Type B pancreatic cell (in vitro differentiated cells): ENCODE data around the gene CHST10. TPM values are rescaled to one million over a fixed set of nuclear protein-coding genes. Genes with fewer than 3 reads are reported as not detected.

Experiments
- DNase-seq: peaks from one replicate; pipeline ENCODE4 v3.0.0; 2021; ENCODE audit warnings: mixed read lengths; ENCODE audit not compliant: unreplicated experiment; ENCODE audit errors: extremely low spot score
- H3K27ac Mint-ChIP-seq: 2 replicates; pipeline ENCODE4 v1.8.0; 2021; ENCODE audit warnings: mild to moderate bottlenecking, mixed read lengths
- H3K27me3 Mint-ChIP-seq: 2 replicates; pipeline ENCODE4 v1.8.0; 2021; ENCODE audit warnings: mixed read lengths
- H3K36me3 Mint-ChIP-seq: 2 replicates; pipeline ENCODE4 v1.8.0; 2021; ENCODE audit warnings: mixed read lengths
- H3K4me1 Mint-ChIP-seq: one replicate; pipeline ENCODE4 v1.8.0; 2021; ENCODE audit warnings: mixed read lengths; ENCODE audit not compliant: unreplicated experiment
- H3K4me3 Mint-ChIP-seq: 2 replicates; pipeline ENCODE4 v1.8.0; 2021; ENCODE audit warnings: mild to moderate bottlenecking, mixed read lengths
- H3K9me3 Mint-ChIP-seq: 2 replicates; pipeline ENCODE4 v1.8.0; 2021; ENCODE audit warnings: mixed read lengths
- total RNA-seq: library from RNA; stranded (reverse); gene quantifications from 2 replicates; pipeline ENCODE4 v1.2.1, GENCODE V29; 2021; ENCODE audit warnings: low replicate concordance
- TF ChIP-seq, protein P1 (sequence below): fragments of 200-600 bp; sonication (generic); conservative IDR thresholded peaks from 2 replicates; pipeline ENCODE4 v1.5.0; 2021; ENCODE audit warnings: antibody characterized with exemption, mild to moderate bottlenecking

CHST10 gene
- total RNA-seq, 1 donor from 2014 or later: 26.9 TPM

DNA sequence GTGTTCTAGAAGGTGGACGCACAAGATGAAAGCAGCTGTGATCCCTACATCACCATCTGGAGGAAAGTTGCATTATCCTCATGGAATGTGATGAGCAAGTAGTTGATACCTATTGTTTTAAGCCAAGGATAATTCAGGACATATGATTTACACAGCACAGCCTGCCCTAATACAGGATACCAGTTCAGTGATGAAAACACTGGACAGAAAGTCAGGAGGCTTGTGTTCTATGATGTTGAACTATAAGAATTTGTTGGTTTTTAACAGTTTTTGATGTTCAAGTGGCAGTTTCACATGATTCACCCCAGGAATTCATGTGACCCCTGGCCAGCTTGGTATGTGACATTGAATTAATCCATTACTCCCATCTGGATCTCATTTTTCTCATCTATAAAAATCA, 6.2 kb upstream of the CHST10 start:
- no peak for DNase-seq
- TF ChIP-seq, protein P1, sequence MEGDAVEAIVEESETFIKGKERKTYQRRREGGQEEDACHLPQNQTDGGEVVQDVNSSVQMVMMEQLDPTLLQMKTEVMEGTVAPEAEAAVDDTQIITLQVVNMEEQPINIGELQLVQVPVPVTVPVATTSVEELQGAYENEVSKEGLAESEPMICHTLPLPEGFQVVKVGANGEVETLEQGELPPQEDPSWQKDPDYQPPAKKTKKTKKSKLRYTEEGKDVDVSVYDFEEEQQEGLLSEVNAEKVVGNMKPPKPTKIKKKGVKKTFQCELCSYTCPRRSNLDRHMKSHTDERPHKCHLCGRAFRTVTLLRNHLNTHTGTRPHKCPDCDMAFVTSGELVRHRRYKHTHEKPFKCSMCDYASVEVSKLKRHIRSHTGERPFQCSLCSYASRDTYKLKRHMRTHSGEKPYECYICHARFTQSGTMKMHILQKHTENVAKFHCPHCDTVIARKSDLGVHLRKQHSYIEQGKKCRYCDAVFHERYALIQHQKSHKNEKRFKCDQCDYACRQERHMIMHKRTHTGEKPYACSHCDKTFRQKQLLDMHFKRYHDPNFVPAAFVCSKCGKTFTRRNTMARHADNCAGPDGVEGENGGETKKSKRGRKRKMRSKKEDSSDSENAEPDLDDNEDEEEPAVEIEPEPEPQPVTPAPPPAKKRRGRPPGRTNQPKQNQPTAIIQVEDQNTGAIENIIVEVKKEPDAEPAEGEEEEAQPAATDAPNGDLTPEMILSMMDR: no peak
- no peak overlapping the region for H3K27ac Mint-ChIP-seq
- H3K36me3 Mint-ChIP-seq: no peaks in the 10 kb centered on the region
- H3K27me3 Mint-ChIP-seq: peaks cover 18% of the 10 kb centered on the region
- no peaks in the 10 kb centered on the region for H3K4me1 Mint-ChIP-seq
- no peak overlapping the region for H3K4me3 Mint-ChIP-seq
- no peaks in the 10 kb centered on the region for H3K9me3 Mint-ChIP-seq

DNA sequence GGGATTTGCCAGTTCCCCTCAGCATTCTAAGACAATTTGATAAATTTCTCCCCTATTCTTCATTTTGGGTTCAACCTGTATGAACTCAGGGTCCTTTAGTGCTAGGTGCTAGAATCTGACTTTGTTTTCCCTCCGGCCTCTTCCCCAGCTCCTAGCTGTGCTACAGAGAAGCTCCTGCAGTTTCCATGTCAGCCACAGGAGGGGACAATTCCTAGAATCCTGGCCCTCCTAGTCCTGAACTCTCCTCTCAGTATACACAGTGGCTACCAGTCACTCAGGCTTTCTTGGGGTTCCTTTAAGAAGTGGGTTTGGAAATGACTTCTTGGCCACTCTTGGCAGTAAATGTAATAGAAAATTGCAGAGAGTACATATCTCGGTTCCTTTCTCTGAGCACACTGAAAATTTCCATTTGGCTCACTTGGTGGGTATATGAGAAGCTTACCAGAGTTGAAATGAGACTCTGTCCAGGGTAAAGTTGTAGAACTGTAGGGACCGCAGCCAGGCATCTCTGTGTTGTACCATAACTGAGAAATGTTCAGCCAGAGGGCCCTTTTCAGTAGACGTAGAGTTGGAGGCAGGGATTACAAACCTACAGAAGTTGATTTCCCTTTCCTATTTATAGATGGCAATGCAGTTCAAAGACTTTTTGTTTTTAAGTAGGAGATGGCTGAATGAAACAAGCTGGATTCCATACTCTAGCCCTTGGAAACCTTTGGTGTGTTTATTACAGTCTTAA, 5.0 kb upstream of the CHST10 start:
- TF ChIP-seq, protein P1: peak; percentile 73
- Mint-ChIP-seq H3K36me3 (no peaks in the 10 kb centered on the region), H3K4me3 (no peak overlapping the region), H3K4me1 (no peaks in the 10 kb centered on the region), H3K9me3 (no peaks in the 10 kb centered on the region), H3K27ac (no peak overlapping the region), H3K27me3 (peaks cover 13% of the 10 kb centered on the region)
- no peak for DNase-seq

DNA sequence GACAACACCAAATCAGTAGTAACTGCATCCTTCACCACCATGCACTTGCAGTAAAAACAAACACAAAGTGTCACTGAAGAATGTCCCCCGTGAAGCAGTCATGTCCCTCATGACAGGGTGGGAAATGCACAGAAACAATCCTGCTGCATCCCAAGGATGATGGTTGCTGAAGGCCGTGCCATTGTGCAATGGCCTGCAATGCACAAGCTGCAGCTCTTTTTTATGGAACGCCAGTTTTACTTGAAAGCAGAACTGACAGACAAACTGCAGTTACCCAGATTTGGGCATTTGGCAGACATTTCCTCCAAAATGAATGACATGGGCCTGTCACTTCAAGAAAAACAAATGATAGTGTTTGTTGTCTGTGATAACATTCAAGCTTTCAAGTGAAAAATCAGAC, 2.4 kb upstream of the CHST10 start:
- Mint-ChIP-seq H3K4me1 (peaks cover 17% of the 10 kb centered on the region), H3K27me3 (no peaks in the 10 kb centered on the region), H3K36me3 (no peaks in the 10 kb centered on the region), H3K4me3 (no peak overlapping the region), H3K27ac (no peak overlapping the region), H3K9me3 (no peaks in the 10 kb centered on the region)
- DNase-seq: no peak
- TF ChIP-seq, protein P1: no peak

DNA sequence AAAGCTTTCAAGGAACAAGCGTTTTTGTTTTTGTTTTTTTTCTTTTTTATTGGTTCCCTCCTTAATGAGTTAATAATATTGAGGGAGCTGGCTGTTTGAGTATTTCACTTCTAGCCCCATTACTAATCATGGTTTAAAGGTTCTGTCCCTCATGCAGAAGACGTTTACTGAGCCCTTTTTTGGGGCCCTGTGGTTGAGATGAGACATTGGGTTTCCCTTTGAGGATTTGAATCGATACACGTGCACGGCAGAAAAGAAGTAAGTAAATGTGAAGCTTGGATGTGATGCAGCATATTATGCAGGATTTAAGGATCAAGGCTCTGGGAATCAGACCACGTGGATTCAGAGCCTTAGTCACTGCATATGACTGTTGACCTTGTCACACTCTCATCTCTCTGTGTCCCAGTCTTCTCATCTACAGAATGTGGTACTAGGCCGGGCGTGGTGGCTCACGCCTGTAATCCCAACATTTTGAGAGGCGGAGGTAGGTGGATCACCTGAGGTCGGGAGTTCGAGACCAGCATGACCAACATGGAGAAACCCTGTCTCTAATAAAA, 1.0 kb upstream of the CHST10 start:
- no peaks in the 10 kb centered on the region for H3K9me3 Mint-ChIP-seq
- TF ChIP-seq, protein P1: no peak
- H3K4me3 Mint-ChIP-seq: peak overlapping the region; percentile 91
- H3K4me1 Mint-ChIP-seq: peaks cover 17% of the 10 kb centered on the region
- H3K27me3 Mint-ChIP-seq: no peaks in the 10 kb centered on the region
- H3K27ac Mint-ChIP-seq: no peak overlapping the region
- no peak for DNase-seq
- no peaks in the 10 kb centered on the region for H3K36me3 Mint-ChIP-seq

DNA sequence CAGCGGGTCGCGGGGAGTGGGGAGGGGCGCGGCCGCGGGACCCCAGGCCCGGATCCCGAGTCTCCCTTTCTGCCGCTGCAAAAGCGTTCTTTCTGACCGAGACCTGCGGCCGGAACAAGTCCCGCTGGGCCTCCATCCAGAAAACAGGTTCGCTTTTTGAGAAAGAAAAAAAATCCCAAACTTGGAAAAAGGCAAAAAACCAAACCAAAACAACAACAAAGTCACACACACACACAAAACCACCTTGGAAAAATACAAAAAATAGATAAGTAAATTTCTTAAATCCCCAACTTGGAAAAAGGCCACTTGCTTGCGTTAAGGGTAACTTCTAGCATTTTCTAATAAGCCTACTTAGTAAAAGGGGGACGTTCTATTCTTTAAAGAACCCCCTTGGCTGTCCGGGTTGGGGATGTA, 250 bp upstream of the CHST10 start:
- Mint-ChIP-seq H3K4me3 (peak overlapping the region; percentile 91), H3K9me3 (no peaks in the 10 kb centered on the region), H3K27ac (peak overlapping the region; percentile 36), H3K4me1 (peaks cover 17% of the 10 kb centered on the region), H3K27me3 (no peaks in the 10 kb centered on the region), H3K36me3 (no peaks in the 10 kb centered on the region)
- no peak for DNase-seq
- TF ChIP-seq, protein P1: no peak
